Adrenal gland (tissue), 12 donors: ENCODE data around the gene LHFPL6. TPM values are rescaled to one million over a fixed set of nuclear protein-coding genes. Genes with fewer than 3 reads are reported as not detected.

Source experiments
- DNase-seq, 7 donors: peaks; one replicate each; pipeline ENCODE4 v3.0.0-alpha.2; 2019 to 2020
- H3K27ac ChIP-seq, 5 donors: fragments of 200-600 bp; sonication (generic) in 4 of 5; 1 replicate in 3 of 5; 2 replicates in 2 of 5; pipeline versions ENCODE4 v1.5.1 to v1.8.0; 2016 to 2020; ENCODE audit warnings: mild to moderate bottlenecking in 1 of 5
- H3K27me3 ChIP-seq: fragments of 200-600 bp; 2 replicates; pipeline ENCODE4 v1.8.0; 2021
- H3K36me3 ChIP-seq, 2 donors: fragments of 200-600 bp; replicated peaks in 1 of 2; 1 replicate in 1 of 2; 2 replicates in 1 of 2; pipeline versions ENCODE4 v1.5.1 to v1.8.0; 2018 to 2022
- H3K4me1 ChIP-seq, 2 donors: fragments of 200-600 bp; replicated peaks in 1 of 2; 1 replicate in 1 of 2; 2 replicates in 1 of 2; pipeline versions ENCODE4 v1.5.1 to v1.8.0; 2018 to 2021
- H3K4me3 ChIP-seq, 4 donors: fragments of 200-600 bp; sonication (generic) in 3 of 4; one replicate each; pipeline ENCODE4 v1.5.1; 2016 to 2018
- H3K9me3 ChIP-seq, 3 donors: fragments of 200-600 bp; sonication (generic) in 1 of 3; replicated peaks in 1 of 3; 1 replicate in 2 of 3; 2 replicates in 1 of 3; pipeline versions ENCODE4 v1.5.1 to v1.8.0; 2016 to 2021
- POLR2A ChIP-seq, 2 donors: fragments of 450-650 bp; IDR thresholded peaks; one replicate each; pipeline ENCODE4 v1.6.1; 2017; ENCODE audit warnings: antibody characterized with exemption in 2 of 2, mild to moderate bottlenecking in 2 of 2, moderate library complexity in 1 of 2
- WGBS, 4 donors: extraction: QIAGEN DNeasy Blood & Tissue Kit in 2 of 4; methylation state at CpG; one replicate each; pipeline versions ENCODE4 v1.1.5 to v1.1.7; 2013 to 2017; 5-methylcytosine and 5-hydroxymethylcytosine counted together
- intact Hi-C, 2 donors: fragments of 100-400 bp; cut with DNase I; formaldehyde crosslinking; loops; one replicate each; pipeline versions ENCODE4 v1.14.1 to v1.15.0; 2022 to 2023
- polyA plus RNA-seq, 3 donors: library from polyadenylated mRNA; stranded (reverse); fragments of 200-250 nt in 2 of 3; fragments of 350-450 nt in 1 of 3; fragmentation: Illumina TruSeq in 1 of 3; extraction: RNeasy Lipid Tissue Mini Kit (QIAGEN cat#74804) in 1 of 3; gene quantifications; one replicate each; pipeline ENCODE4 v1.2.3, GENCODE V29; 2013 to 2014
- total RNA-seq, 9 donors: library from RNA; depleted of rRNA in 4 of 9; stranded (reverse); fragments of >200 nt in 4 of 9; fragments of 120-200 nt in 1 of 9; fragmentation: NEBNext Ultra II Directional in 1 of 9; extraction: Animal tissue kit (Norgen Biotek cat#: 25700) in 1 of 9; gene quantifications; one replicate each; pipeline versions ENCODE4 v1.1.0 to v1.2.4, GENCODE V29; 2013 to 2023
- TF ChIP-seq, protein P1 (sequence below), 6 experiments: fragments of 450-650 bp in 4 of 6; fragments of 200-600 bp in 2 of 6; sonication (generic) in 1 of 6; IDR thresholded peaks; 1 replicate in 5 of 6; 2 replicates in 1 of 6; pipeline versions ENCODE4 v1.5.1 to v1.8.0; 2016 to 2021; ENCODE audit warnings: antibody characterized with exemption in 6 of 6, mild to moderate bottlenecking in 2 of 6, moderate library complexity in 1 of 6
- donor health status: healthy with polysubstance abuse.
- donor health status: Bipolar disorder and iron deficiency.
- donor health status: DM: yes; HTN: yes; CAD: no.
- donor health status: DM: no; HTN: no; CAD: no.
- donor health status: DM: no; HTN: no; CAD: no.
- donor health status: DM: yes; HTN: yes; CAD: no.

The LHFPL6 gene
- total and polyA plus RNA-seq, 12 donors, result 28.9 to 113 (median 46.6) TPM

DNA sequence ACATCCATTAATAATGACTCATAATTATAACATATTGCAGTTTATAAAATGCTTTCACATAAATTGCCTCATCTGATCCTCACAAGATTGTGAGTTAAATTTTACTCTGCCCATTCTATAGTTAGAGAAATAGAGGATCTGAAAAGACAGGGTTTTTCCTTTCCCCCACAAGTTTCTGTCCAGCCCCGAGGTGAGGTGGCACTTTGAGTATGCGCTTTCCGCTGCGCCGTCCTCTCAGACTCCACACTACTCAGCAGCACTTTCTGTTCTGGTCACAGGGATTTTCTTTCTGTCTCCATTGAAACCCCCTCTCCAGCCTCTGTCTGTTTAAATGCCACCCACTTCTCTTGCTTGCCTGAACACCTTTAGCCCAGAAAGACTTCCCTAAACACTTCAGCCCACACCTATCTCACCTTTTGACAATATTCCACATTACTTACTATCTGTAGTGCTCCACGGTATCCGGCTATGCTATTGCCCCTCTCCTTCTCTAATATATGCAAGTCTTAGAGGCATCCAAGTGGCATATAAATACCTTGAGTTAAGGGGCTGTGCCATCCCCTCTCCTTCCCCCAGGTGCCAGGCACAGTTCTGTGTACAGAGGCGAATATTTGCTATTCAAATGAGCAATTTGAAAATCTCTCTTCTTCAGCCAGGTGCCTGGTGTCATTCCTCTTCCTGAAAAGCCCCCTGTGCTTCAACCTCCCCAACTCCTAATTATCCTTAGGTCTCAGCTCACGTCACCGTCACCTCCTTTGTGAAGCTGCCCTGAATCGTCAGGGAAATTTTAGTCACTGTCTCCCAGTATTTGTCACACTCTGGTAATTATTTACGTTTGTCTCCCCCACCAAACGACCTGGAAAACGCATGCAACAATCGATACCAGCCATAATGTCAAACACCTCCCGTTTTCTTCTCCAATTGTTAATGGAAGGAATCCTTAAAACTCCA is 296.1 kb downstream of the LHFPL6 start:
- no peaks in the 10 kb centered on the region for H3K27me3 ChIP-seq
- no peak overlapping the region for H3K4me3 ChIP-seq
- TF ChIP-seq POLR2A (IDR thresholded peaks at IDR 0.05), result no peak
- TF ChIP-seq, protein P1, sequence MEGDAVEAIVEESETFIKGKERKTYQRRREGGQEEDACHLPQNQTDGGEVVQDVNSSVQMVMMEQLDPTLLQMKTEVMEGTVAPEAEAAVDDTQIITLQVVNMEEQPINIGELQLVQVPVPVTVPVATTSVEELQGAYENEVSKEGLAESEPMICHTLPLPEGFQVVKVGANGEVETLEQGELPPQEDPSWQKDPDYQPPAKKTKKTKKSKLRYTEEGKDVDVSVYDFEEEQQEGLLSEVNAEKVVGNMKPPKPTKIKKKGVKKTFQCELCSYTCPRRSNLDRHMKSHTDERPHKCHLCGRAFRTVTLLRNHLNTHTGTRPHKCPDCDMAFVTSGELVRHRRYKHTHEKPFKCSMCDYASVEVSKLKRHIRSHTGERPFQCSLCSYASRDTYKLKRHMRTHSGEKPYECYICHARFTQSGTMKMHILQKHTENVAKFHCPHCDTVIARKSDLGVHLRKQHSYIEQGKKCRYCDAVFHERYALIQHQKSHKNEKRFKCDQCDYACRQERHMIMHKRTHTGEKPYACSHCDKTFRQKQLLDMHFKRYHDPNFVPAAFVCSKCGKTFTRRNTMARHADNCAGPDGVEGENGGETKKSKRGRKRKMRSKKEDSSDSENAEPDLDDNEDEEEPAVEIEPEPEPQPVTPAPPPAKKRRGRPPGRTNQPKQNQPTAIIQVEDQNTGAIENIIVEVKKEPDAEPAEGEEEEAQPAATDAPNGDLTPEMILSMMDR (IDR thresholded peaks at IDR 0.05), result no peak
- WGBS, 4 donors, result 78 to 83% (median 79%) methylated on average over 16 of the region's 16 CpGs
- H3K4me1 ChIP-seq, result no peaks in the 10 kb centered on the region
- H3K36me3 ChIP-seq, result no peaks in the 10 kb centered on the region
- no peaks in the 10 kb centered on the region for H3K9me3 ChIP-seq
- intact Hi-C loops, result no loop called here
- no peak for DNase-seq
- no peak overlapping the region for H3K27ac ChIP-seq

DNA sequence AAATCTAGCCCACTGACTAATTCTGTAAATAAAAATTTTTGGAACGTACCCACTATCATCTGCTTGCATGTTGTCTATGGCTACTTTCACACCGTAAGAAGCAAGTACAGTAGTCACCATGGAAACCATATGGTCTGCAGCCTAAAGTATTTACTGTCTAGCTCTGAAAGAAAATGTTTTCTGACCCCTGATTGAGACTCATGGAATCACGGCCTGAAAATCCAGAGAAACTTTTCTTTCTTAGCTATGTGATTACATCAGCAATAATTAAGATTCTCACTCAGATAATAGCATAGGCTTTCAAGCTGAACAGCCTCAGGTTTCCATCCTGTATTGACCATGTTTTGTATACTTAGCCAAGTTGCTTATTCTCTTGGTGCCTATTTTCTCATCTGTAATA is 300.2 kb downstream of the LHFPL6 start:
- intact Hi-C loops, result no loop called here
- Histone ChIP-seq H3K9me3 (no peaks in the 10 kb centered on the region), H3K4me1 (no peaks in the 10 kb centered on the region), H3K36me3 (no peaks in the 10 kb centered on the region), H3K4me3 (no peak overlapping the region), H3K27ac (no peak overlapping the region), H3K27me3 (no peaks in the 10 kb centered on the region)
- TF ChIP-seq, protein P1 (IDR thresholded peaks at IDR 0.05), result no peak
- no peak for TF ChIP-seq POLR2A (IDR thresholded peaks at IDR 0.05)
- WGBS, 4 donors, result 80 to 89% (median 84%) methylated on average over 3 of the region's 3 CpGs
- no peak for DNase-seq

DNA sequence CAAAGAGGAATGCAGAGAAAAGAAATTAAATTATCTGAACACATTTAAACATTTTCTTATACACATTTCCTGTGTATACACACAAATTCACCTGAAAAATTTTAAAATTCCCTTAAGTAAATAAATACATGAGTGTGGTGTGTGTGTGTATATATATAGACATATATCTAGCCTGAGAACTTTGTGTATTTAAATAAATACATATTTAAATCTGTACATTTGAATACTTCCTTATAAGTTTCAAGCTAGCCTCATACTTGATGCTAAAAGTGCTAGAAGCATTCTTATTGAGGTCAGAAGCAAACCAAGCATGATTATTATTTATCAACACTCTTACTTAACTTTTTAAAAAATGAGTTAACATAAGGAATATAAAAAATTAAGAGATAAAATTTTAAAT is 304.0 kb downstream of the LHFPL6 start:
- Histone ChIP-seq H3K9me3 (no peaks in the 10 kb centered on the region), H3K4me1 (no peaks in the 10 kb centered on the region), H3K27me3 (no peaks in the 10 kb centered on the region), H3K4me3 (no peak overlapping the region), H3K27ac (no peak overlapping the region), H3K36me3 (no peaks in the 10 kb centered on the region)
- intact Hi-C loops, result no loop called here
- no peak for DNase-seq
- TF ChIP-seq, protein P1 (IDR thresholded peaks at IDR 0.05), result no peak
- TF ChIP-seq POLR2A (IDR thresholded peaks at IDR 0.05), result no peak

DNA sequence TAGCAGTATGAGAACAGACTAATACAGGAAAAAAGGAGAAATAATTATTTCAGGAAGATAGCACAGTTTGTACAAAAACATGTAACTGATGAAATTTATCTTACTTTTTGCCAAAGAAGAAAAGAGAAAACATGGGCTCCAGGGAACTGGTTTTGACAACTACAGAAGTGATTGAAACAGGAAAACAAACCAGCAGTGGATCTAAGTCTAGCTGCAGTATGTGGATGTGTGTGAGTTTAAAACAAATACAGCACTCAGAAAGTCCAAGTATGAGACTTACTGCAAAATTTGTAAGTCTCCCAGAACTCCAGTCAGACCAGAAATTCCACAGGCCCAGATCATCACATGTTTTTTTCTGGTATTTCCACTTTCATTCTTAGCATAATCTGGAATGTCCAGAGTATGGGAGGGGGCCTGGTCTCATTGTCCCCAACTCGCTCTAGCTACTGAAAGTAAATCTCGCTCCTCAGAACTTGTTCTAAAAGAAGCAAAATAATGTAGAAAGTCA is 305.3 kb downstream of the LHFPL6 start:
- Histone ChIP-seq H3K36me3 (no peaks in the 10 kb centered on the region), H3K4me3 (no peak overlapping the region), H3K9me3 (no peaks in the 10 kb centered on the region), H3K27ac (no peak overlapping the region), H3K4me1 (no peaks in the 10 kb centered on the region), H3K27me3 (no peaks in the 10 kb centered on the region)
- TF ChIP-seq, protein P1 (IDR thresholded peaks at IDR 0.05), result no peak
- TF ChIP-seq POLR2A (IDR thresholded peaks at IDR 0.05), result no peak
- DNase-seq, result no peak
- 47 to 94% (median 72%) methylated on average over 2 of the region's 2 CpGs for WGBS, 4 donors
- intact Hi-C loops, result no loop called here
